Mesodermal cell (in vitro differentiated cells): Measurements from ENCODE around the gene SNCAIP.

Source experiments
- H3K27ac ChIP-seq: 2 replicates; pipeline ENCODE4 v1.7.0; 2013; ENCODE audit warnings: mild to moderate bottlenecking, low read depth, low read length, moderate library complexity; ENCODE audit not compliant: severe bottlenecking
- H3K36me3 ChIP-seq: 2 replicates; pipeline ENCODE4 v1.7.1; 2013; ENCODE audit warnings: mild to moderate bottlenecking, low read length, moderate library complexity; ENCODE audit not compliant: control insufficient read depth, insufficient read depth
- H3K4me1 ChIP-seq: one replicate; pipeline ENCODE4 v1.7.1; 2013; ENCODE audit warnings: mild to moderate bottlenecking, low read length; ENCODE audit not compliant: insufficient read depth, control insufficient read depth, poor library complexity, severe bottlenecking
- H3K4me3 ChIP-seq: 2 replicates; pipeline ENCODE4 v1.7.0; 2013; ENCODE audit warnings: low read length, control low read depth, mild to moderate bottlenecking; ENCODE audit not compliant: insufficient read depth, poor library complexity, severe bottlenecking; ENCODE audit errors: extremely low read depth
- H3K9me3 ChIP-seq: 2 replicates; pipeline ENCODE4 v1.7.1; 2013; ENCODE audit warnings: mild to moderate bottlenecking, low read length, moderate library complexity; ENCODE audit not compliant: control insufficient read depth
- WGBS, 2 experiments: methylation state at CpG; one replicate each; pipeline ENCODE4 v1.1.5; 2013; ENCODE audit warnings: missing lambda C conversion rate in 2 of 2; ENCODE audit not compliant: insufficient coverage in 2 of 2; 5-methylcytosine and 5-hydroxymethylcytosine counted together

The SNCAIP gene

DNA sequence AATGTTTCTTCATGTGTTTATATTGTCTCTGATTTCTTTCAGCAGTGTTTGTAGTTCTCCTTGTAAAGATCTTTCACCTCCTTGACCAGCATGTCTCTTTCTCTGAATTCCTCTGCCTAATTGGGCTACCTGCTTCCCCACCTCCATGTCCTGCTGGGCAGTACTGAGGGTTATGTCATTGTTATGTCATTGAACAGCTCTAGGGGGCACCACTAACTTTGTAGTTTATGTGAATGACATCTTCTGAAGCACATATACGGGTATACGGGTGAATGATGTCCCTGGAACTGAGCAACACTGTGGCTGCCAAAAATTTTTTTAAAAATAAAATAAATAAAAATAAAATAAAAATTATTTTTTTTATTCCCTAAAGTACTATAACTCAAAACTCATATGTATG lies 16.9 kb upstream of the SNCAIP start:
- Histone ChIP-seq H3K4me3 (no peak overlapping the region), H3K27ac (no peak overlapping the region), H3K4me1 (peaks cover 11% of the 10 kb centered on the region), H3K36me3 (no peaks in the 10 kb centered on the region), H3K9me3 (no peaks in the 10 kb centered on the region)
- WGBS, 2 experiments, result no CpG with 5 or more reads among the region's 2 CpGs

DNA sequence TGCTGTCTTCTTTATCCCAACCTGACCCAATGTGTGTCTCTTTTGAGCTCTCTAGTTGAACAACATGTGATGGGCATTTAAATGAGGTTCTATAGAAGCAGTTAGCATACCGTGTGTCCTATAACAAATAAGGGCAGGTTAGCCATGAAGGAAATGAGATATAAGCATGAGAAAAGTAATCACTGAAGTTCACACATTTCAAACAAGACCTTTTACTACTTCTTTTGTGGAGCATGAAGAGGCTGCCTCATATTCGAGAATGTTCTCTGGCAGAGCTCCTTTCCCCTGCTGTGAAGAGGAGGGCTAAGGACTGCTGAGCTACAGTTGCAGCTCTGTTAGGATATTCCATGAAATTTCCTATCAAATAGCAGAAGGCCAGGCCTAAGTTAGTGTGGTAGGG lies 15.2 kb upstream of the SNCAIP start:
- no peak overlapping the region for H3K4me3 ChIP-seq
- peaks cover 11% of the 10 kb centered on the region for H3K4me1 ChIP-seq
- H3K9me3 ChIP-seq, result no peaks in the 10 kb centered on the region
- 20% methylated on average over 1 of the region's 2 CpGs; no CpG with 5 or more reads in 1 of the 2 experiments for WGBS, 2 experiments
- H3K27ac ChIP-seq, result no peak overlapping the region
- no peaks in the 10 kb centered on the region for H3K36me3 ChIP-seq

DNA sequence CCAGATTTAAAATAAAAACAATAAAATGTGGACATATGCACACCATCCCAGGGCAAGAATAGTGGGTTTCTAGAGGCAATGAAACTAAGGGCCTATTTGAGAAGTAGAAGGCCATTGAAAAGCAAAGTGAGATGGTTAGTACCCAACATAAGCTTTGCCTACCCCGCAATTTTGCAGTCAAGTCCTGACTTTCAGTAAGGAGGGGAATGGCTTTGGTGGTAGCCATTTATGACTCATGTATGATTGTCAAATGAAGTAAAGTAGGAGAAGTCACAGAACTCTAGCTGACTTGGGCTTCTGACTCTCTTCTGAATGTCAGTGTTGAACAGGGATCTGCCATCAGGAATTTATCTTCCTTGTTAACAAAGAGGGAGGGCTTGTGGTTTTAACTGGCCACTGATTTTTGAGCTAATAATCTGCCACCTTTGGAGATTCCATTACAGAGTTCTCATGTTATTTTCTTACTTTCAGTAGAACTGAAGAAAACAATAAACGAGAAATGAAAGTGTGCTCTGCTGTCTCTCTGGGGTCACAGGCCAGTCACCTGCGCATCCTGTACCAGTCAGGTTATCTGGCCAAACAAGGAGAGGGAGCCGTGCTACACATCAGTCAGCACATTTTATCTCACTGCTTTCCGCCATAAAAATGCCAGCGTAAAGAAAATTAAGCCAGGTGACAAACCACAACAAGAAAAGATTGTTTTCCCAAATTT lies 14.3 kb upstream of the SNCAIP start:
- Histone ChIP-seq H3K36me3 (no peaks in the 10 kb centered on the region), H3K9me3 (no peaks in the 10 kb centered on the region), H3K27ac (no peak overlapping the region), H3K4me3 (no peak overlapping the region), H3K4me1 (peaks cover 6% of the 10 kb centered on the region)
- WGBS, 2 experiments, result 86 to 100% methylated on average over 3 of the region's 6 CpGs

DNA sequence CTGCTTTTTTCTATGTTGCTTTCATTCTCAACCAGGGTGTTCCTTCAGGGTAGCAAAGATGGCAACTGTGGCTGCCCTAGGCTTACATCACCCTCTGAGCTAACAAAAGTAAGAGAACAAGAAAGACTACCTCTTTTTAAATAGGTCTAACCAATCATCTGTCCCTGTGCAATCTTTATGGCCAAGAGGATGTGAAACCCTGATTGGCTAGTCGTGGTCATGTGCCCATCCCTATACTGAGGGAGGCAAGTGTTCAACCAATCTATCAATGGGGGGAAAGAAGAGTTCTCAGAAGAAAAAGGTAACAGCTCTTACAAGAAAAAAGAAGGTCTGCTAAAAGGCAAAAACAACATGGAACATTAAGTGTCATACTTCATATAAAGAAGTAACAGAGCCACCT lies 11.7 kb upstream of the SNCAIP start:
- Histone ChIP-seq H3K36me3 (no peaks in the 10 kb centered on the region), H3K27ac (no peak overlapping the region), H3K9me3 (no peaks in the 10 kb centered on the region), H3K4me3 (no peak overlapping the region), H3K4me1 (peaks cover 6% of the 10 kb centered on the region)
- WGBS, 2 experiments, result 100% methylated on average over 1 of the region's 1 CpG; no CpG with 5 or more reads in 1 of the 2 experiments

DNA sequence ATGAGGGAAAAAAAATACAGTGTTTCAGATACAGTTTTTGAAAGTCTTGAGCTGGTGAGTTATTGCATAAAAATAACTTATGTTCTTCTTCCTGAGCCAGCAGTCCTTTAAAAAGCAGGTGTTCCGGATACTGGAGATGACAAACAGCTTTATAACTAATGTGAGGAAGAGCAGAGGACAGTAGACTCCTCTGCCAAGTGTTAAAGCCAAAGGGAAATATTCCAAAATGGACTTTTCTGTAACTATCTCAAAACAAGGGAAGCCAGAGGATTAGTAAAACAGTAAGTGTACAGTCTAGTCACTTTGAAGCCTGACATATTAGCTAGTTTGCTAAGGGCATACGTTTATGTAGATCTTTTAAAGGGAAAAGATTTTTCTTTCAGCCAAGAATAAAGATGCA lies 11.0 kb upstream of the SNCAIP start:
- WGBS, 2 experiments, result 100% methylated on average over 1 of the region's 2 CpGs; no CpG with 5 or more reads in 1 of the 2 experiments

DNA sequence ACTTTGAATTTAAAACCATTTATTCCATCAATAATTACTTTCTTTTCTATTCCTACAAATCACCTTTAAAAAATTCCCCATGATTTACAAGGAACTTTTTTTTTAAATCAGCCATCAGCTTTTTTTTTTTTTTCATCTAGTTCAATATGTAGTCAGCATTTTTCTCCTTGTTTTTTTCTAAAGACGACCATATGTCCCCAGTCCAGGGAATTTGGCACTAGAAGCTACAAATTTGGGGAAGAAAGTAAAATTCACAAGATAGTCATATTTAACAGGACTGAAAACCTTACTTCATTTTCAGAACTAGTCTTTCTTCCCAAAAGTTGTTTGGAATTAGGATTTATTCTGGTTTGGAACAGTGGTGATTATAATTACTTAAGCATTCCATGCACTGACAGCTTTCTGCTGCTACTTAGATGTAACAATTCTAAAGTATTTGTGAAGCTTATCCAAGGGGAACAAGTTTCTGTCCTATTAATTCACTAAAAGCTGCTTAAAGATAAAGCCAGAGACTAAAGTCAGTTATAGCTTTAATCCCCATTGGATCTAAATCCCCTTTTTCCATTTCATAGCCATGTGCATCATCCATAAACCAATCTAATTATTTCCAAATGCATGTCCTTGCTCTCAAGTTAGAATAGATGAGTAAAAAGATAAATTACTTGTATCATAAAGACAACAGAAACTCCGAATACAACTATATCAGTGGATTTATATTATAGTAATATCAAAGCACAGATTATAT lies 7.4 kb upstream of the SNCAIP start:
- Histone ChIP-seq H3K4me1 (no peaks in the 10 kb centered on the region), H3K4me3 (no peak overlapping the region), H3K27ac (no peak overlapping the region), H3K9me3 (no peaks in the 10 kb centered on the region), H3K36me3 (no peaks in the 10 kb centered on the region)
- WGBS, 2 experiments, result no CpG with 5 or more reads among the region's 2 CpGs

More for the DNA sequence above, 11.0 kb upstream of the SNCAIP start:
- Histone ChIP-seq H3K4me3 (no peak overlapping the region), H3K4me1 (peaks cover 6% of the 10 kb centered on the region), H3K36me3 (no peaks in the 10 kb centered on the region), H3K27ac (no peak overlapping the region), H3K9me3 (no peaks in the 10 kb centered on the region)

DNA sequence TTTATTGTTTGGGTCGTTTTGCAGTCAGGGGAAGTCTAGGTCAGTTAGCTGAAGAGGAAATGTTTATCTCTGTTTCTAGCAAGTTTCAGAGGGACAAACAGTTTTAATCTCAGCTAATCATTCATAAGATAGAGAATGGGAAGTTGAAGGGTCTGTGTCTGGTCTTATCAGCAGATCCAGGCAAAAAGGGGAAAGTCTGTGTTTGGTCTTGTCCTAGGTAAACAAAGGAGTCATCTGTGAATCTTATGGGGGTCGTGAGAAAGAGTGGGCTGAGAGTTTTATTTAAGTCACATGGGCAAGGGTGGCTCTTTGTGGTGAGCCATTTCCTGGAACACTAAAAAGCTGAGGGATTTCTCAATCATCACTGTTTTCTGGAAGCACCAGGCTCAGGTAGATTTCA lies 5.6 kb upstream of the SNCAIP start:
- Histone ChIP-seq H3K27ac (peak overlapping the region; percentile 44), H3K36me3 (no peaks in the 10 kb centered on the region), H3K4me3 (no peak overlapping the region), H3K4me1 (no peaks in the 10 kb centered on the region), H3K9me3 (no peaks in the 10 kb centered on the region)
- WGBS, 2 experiments, result 40 to 45% methylated on average over 1 of the region's 2 CpGs

DNA sequence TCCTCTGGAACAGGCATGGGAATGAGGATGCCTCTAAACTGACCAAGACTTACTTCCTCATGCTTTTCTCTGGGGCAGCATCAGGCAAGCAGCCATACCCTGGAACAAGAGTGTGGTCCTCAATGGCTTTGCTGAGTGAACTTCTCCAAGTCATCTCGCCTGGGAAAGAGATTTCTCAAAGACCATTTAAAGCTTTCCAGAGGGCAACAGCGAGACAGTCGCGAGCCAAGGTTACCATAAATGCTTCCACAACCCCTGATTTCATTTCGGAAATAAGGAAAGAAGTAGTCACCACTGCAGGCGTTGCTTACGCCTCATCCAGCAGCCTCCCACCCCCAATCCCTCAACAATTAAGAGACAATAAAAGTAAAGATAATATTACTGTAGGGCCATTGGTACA lies 1.1 kb upstream of the SNCAIP start:
- 83 to 88% methylated on average over 1 to 5 of the region's 7 CpGs for WGBS, 2 experiments
- Histone ChIP-seq H3K9me3 (peaks cover 4% of the 10 kb centered on the region), H3K4me3 (peak overlapping the region; percentile 46), H3K4me1 (peaks cover 4% of the 10 kb centered on the region), H3K36me3 (no peaks in the 10 kb centered on the region), H3K27ac (no peak overlapping the region)

DNA sequence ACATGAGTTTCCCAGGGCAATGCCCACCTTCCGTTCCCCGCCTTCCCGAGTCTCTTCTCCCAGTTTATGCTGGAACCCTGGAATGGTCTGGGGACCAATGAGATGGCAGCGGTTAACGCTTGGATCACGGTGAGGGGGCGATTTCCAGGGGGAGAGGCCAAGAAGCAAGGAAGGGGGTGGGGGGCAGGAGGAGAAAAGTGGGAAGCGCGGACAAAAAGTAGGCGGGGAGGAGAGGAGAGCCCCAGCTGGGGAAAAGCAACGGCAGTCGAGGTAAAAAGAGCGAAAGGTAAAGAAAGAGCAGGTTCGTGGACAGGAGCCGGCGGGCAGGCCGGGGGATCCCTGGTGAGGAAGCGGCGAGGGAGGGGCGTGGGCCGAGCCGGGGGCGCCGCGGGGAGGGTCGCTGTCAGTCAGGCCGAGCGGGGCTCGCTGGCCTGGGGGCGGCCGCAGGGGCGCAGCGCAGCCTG lies 508 bp upstream of the SNCAIP start:
- Histone ChIP-seq H3K27ac (no peak overlapping the region), H3K4me1 (peaks cover 4% of the 10 kb centered on the region), H3K4me3 (peak overlapping the region; percentile 46), H3K9me3 (peaks cover 4% of the 10 kb centered on the region), H3K36me3 (no peaks in the 10 kb centered on the region)
- WGBS, 2 experiments, result 1 to 4% methylated on average over 24 to 30 of the region's 33 CpGs

DNA sequence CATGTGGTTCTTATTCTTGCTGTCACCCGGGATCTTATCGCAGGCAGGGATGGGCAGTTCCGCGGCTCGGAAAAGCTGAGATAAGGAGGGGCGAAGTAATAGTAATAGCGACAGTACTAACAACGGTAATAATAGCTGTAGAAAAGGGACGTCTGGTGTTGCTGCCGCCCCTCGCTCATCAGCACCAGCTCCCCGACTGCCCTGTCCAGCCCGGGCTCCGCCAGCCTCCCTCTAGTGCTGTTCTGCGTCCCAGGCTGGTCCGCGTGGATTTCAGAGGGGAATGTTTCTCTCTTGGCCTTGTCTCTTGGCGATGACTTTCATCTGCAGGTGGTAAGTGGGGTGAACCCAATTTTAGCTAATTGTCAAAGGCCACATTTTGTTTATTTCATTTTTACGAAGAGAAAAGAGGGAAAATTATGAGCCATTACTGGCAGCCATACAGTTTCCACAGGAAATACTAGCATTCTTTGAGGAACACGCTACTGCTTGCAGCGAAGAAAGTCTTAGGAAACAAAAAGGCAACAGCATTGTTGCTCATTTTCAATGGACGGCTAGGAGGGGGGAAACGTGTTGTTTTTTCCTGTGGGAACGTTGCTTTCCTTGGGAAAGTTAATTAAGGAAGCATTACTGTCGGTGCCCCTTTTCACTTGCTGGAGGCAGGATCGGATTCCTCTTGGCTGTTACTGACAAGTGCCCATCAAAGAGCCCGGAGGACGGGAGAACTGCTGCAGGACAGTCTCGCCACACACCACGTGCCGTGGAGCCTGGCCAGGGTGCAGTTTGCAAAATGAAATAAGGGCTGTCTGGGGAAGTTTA lies 762 bp downstream of the SNCAIP start:
- 7 to 10% methylated on average over 18 to 24 of the region's 31 CpGs for WGBS, 2 experiments
- Histone ChIP-seq H3K4me1 (peaks cover 4% of the 10 kb centered on the region), H3K4me3 (peak overlapping the region; percentile 73), H3K27ac (peak overlapping the region; percentile 46), H3K36me3 (no peaks in the 10 kb centered on the region), H3K9me3 (peaks cover 4% of the 10 kb centered on the region)
